HG02852 (cell line): ENCODE results near the gene TSEN54.

ENCODE experiments used
- ATAC-seq: cut with Tn5 transposase; IDR thresholded peaks from one replicate; pipeline ENCODE4 v1.9.1; 2021; ENCODE audit warnings: mild to moderate bottlenecking, moderate library complexity; ENCODE audit not compliant: unreplicated experiment

TSEN54 gene

GRCh38 chr17:75503976-75504346, 12.4 kb upstream of the TSEN54 start:
- no peak for ATAC-seq

- no peak for ATAC-seq
Measured at GRCh38 chr17:75504347-75505151, 11.8 kb upstream of the TSEN54 start.

- ATAC-seq = no peak
Measured at GRCh38 chr17:75505152-75505409, 11.2 kb upstream of the TSEN54 start.

- ATAC-seq = no peak
Measured at GRCh38 chr17:75505640-75506039, 10.7 kb upstream of the TSEN54 start.

GRCh38 chr17:75506134-75506533, 10.2 kb upstream of the TSEN54 start:
- ATAC-seq = no peak

GRCh38 chr17:75506888-75507287, 9.4 kb upstream of the TSEN54 start:
- ATAC-seq = no peak

GRCh38 chr17:75507733-75508719, 8.3 kb upstream of the TSEN54 start:
- ATAC-seq = no peak

- ATAC-seq = no peak
Measured at GRCh38 chr17:75508931-75509361, 7.4 kb upstream of the TSEN54 start.

- no peak for ATAC-seq
Measured at GRCh38 chr17:75509528-75510258, 6.6 kb upstream of the TSEN54 start.

GRCh38 chr17:75511270-75511609, 5.1 kb upstream of the TSEN54 start:
- ATAC-seq = no peak

GRCh38 chr17:75511610-75512575, 4.4 kb upstream of the TSEN54 start:
- ATAC-seq = no peak

- no peak for ATAC-seq
Measured at GRCh38 chr17:75512926-75513640, 3.2 kb upstream of the TSEN54 start.

GRCh38 chr17:75513641-75514000, 2.7 kb upstream of the TSEN54 start:
- ATAC-seq = no peak

GRCh38 chr17:75514299-75514918, 1.9 kb upstream of the TSEN54 start:
- no peak for ATAC-seq

GRCh38 chr17:75514919-75515495, 1.3 kb upstream of the TSEN54 start:
- ATAC-seq = no peak

- peak; percentile 34 for ATAC-seq
Measured at GRCh38 chr17:75515496-75516254, 653 bp upstream of the TSEN54 start, which contains the start of gene CASKIN2. Gene CASKIN2 (minus strand): TSS chr17:75515537. CDS start chr17:75513804, 1,733 bp downstream.

- peak; percentile 8 for ATAC-seq
Measured at GRCh38 chr17:75516619-75517296, 430 bp downstream of the TSEN54 start.
